Rectal smooth muscle tissue (tissue), 1 donor: ENCODE results near the gene ZNF841.
"Not testable (repeated sequence)": the region's sequence is repeated elsewhere in the genome, so short reads cannot be mapped to it uniquely, and the experiment has no call there.

Source experiments
- H3K27ac ChIP-seq: one replicate; pipeline ENCODE4 v1.7.0; 2013; ENCODE audit warnings: low read depth, low read length, inconsistent platforms
- H3K27me3 ChIP-seq: one replicate; pipeline ENCODE4 v1.7.0; 2013; ENCODE audit warnings: low read length; ENCODE audit not compliant: control insufficient read depth, insufficient read depth
- H3K36me3 ChIP-seq: one replicate; pipeline ENCODE4 v1.7.0; 2013; ENCODE audit warnings: low read length; ENCODE audit not compliant: control insufficient read depth, insufficient read depth
- H3K4me1 ChIP-seq: one replicate; pipeline ENCODE4 v1.7.0; 2013; ENCODE audit warnings: low read length; ENCODE audit not compliant: control insufficient read depth, insufficient read depth
- H3K4me3 ChIP-seq: one replicate; pipeline ENCODE4 v1.7.0; 2013; ENCODE audit warnings: low read length
- H3K9ac ChIP-seq: one replicate; pipeline ENCODE4 v1.7.0; 2013; ENCODE audit warnings: low read length

The ZNF841 gene

GRCh38 chr19:52051736-52052135, 43.8 kb downstream of the ZNF841 start:
- H3K27ac ChIP-seq, H3K4me1 ChIP-seq, H3K36me3 ChIP-seq, H3K9ac ChIP-seq, H3K27me3 ChIP-seq, H3K4me3 ChIP-seq: not testable (repeated sequence)

DNA sequence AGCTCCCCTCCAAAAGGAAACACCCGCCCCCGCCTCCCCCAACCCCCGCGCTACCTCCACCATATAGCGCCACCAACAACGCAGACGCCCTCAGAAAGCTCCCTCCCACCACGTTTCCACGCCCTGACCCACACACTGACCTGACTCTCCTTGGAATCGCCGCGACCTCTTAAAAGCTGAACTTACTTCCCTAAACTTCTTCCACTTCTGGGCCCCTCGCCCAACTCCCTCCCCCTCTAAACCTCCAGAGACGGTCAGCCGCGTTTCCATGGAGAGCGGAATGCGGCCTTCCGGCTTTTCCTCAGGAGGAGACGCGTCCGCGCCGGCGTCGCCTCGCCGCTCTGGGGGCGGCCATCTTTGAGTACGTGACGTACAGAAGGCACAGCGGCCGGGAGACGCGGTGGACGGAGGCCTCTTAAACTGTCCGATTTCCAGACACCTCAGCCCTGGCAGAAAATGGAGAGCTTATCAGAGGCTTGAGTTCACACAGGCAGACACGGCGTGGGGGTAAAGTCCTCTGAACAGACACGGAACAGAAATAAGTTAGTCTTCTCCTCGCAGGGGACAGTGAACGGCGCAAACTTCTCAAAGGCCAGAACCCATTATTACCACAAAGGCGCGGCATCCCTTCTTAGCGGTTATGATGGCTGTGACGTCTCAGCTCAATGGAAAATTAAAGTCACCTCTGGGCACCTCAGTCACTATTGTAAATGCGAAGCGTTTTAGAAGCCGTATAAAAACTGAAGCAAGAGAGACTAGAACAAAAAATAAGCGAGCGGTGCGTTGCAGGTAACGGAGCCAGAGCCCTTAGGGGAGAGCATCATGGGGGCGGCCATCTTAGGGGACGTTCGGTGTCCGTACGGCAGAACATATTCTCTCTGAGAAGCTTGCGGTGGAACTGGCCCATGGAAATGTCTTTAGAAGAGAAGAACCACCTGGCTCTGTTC, 46.7 kb downstream of the ZNF841 start, which contains the start of gene ZNF432:
ZNF432 (minus strand) TSS at position 284 of the 947 bp plus-strand sequence. CDS start 1,970 bp downstream, outside the sequence.
- Histone ChIP-seq H3K36me3 (peaks cover 4% of the 10 kb centered on the region), H3K27me3 (no peaks in the 10 kb centered on the region), H3K9ac (peak within 1 kb of the TSS; percentile 89), H3K4me1 (peaks cover 2% of the 10 kb centered on the region), H3K27ac (peak within 1 kb of the TSS; percentile 99), H3K4me3 (peak within 1 kb of the TSS; percentile 89)

- Histone ChIP-seq H3K4me1 (no peaks in the 10 kb centered on the region), H3K4me3 (no peak overlapping the region), H3K36me3 (peaks cover 55% of the 10 kb centered on the region)
Observed at GRCh38 chr19:52039169-52039568, 56.4 kb downstream of the ZNF841 start.

DNA sequence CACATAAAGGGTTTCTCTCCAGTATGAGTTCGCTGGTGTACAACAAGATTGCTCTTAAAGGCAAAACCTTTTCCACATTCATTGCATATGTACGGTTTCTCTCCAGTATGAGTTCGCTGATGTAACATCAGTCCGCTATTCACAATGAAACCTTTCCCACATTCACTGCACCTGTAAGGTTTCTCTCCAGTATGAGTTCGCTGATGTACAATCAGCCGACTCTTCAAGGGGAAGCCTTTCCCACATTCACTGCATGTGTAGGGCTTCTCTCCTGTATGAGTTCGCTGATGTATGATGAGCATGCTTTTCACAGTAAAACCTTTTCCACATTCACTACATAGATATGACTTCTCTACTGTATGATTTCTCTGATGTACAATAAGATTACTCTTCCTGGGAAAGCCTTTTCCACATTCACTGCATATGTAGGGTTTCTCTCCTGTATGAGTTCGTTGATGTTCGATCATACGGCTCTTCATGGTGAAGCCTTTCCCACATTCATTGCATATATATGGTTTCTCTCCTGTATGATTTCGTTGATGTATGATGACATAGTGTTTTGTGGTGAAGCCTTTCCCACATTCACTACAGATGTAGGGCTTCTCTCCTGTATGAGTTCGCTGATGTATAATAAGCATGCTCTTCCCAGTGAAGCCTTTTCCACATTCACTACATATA, 61.4 kb downstream of the ZNF841 start:
- Histone ChIP-seq H3K9ac (no peak overlapping the region), H3K27me3 (no peaks in the 10 kb centered on the region), H3K4me1 (no peaks in the 10 kb centered on the region), H3K4me3 (peak overlapping the region; percentile 22), H3K27ac (no peak overlapping the region), H3K36me3 (peaks cover 42% of the 10 kb centered on the region)

More at GRCh38 chr19:52039169-52039568, 56.4 kb downstream of the ZNF841 start:
- Histone ChIP-seq H3K27ac (no peak overlapping the region), H3K27me3 (no peaks in the 10 kb centered on the region), H3K9ac (no peak overlapping the region)

DNA sequence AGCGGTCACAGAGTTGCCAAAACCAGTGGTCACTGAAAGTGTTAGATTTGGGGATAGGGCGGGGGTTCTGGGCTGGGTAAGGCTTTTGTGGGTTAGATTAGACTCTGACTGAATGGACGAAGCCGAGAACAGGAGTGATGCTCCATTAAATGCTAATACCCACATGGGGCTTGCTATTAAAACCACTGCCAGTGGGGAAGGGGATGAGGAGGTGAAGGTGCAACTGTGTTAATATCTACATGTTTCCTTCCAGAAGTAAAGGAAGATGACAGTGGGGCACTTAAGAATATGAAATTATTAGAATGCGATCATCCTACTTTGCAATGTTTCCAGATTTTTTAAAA, 66.8 kb downstream of the ZNF841 start:
- Histone ChIP-seq H3K36me3 (peaks cover 9% of the 10 kb centered on the region), H3K4me1 (peaks cover 10% of the 10 kb centered on the region), H3K27me3 (no peaks in the 10 kb centered on the region), H3K9ac (no peak overlapping the region), H3K4me3 (peak overlapping the region; percentile 80), H3K27ac (peak overlapping the region; percentile 84)

GRCh38 chr19:52028027-52028779, 67.4 kb downstream of the ZNF841 start, which contains the start of gene ZNF614:
Gene ZNF614 (minus strand): TSS chr19:52028379. CDS start chr19:52025745, 2,634 bp downstream.
- peak within 1 kb of the TSS; percentile 80 for H3K4me3 ChIP-seq
- H3K27ac ChIP-seq: peak within 1 kb of the TSS; percentile 84
- no peaks in the 10 kb centered on the region for H3K27me3 ChIP-seq
- H3K9ac ChIP-seq: peak within 1 kb of the TSS; percentile 93
- H3K4me1 ChIP-seq: peaks cover 10% of the 10 kb centered on the region
- peaks cover 15% of the 10 kb centered on the region for H3K36me3 ChIP-seq

- H3K36me3 ChIP-seq: peaks cover 22% of the 10 kb centered on the region
- not testable (repeated sequence) for H3K4me3 ChIP-seq, H3K27me3 ChIP-seq, H3K9ac ChIP-seq, H3K27ac ChIP-seq, H3K4me1 ChIP-seq
Observed at GRCh38 chr19:52026255-52026990, 69.1 kb downstream of the ZNF841 start.

DNA sequence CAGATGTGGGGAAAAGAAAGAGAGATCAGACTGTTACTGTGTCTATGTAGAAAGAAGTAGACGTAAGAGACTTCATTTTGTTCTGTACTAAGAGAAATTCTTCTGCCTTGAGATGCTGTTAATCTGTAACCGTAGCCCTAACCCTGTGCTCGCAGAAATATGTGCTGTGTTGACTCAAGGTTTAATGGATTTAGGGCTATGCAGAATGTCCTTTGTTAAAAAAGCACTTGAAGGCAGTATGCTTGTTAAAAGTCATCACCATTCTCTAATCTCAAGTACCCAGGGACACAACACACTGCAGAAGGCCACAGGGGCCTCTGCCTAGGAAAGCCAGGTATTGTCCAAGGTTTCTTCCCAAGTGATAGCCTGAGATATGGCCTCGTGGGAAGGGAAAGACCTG, 71.1 kb downstream of the ZNF841 start:
- H3K27me3 ChIP-seq, H3K9ac ChIP-seq, H3K4me1 ChIP-seq, H3K27ac ChIP-seq, H3K4me3 ChIP-seq: not testable (repeated sequence)
- peaks cover 39% of the 10 kb centered on the region for H3K36me3 ChIP-seq

DNA sequence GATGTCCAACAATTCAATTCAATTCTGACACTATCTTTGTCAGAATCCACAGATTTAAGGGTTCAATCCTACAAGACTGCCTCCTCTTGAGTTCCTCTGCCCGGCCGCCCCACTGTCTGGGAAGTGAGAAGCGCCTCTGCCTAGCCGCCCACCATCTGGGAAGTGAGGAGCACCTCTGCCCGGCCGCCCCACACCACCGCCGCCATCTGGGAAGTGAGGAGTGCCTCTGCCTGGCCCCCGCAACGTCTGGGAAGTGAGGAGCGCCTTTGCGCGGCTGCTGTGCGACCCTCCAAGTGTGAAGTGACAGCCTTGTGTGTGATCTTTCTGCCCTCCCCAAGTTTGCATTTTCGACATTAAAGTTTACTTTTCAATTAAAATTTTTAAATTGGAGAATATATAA, 73.4 kb downstream of the ZNF841 start:
- Histone ChIP-seq H3K27me3 (no peaks in the 10 kb centered on the region), H3K9ac (no peak overlapping the region), H3K4me1 (peaks cover 3% of the 10 kb centered on the region), H3K27ac (no peak overlapping the region), H3K36me3 (peaks cover 50% of the 10 kb centered on the region), H3K4me3 (no peak overlapping the region)

GRCh38 chr19:52020506-52020905, 75.1 kb downstream of the ZNF841 start:
- Histone ChIP-seq H3K27me3 (no peaks in the 10 kb centered on the region), H3K36me3 (peaks cover 63% of the 10 kb centered on the region), H3K4me1 (no peaks in the 10 kb centered on the region), H3K27ac (no peak overlapping the region), H3K9ac (no peak overlapping the region), H3K4me3 (no peak overlapping the region)
